GM23338 (cell line): Measurements from ENCODE around the gene AVPR2. TPM values are rescaled to one million over a fixed set of nuclear protein-coding genes. Genes with fewer than 3 reads are reported as not detected.

Experiments
- ATAC-seq: fragments of 200-7000 bp; cut with Tn5 transposase; 3 replicates; pipeline ENCODE4 v1.9.1; 2020
- DNase-seq: peaks from one replicate; pipeline ENCODE4 v3.0.0-alpha.2; 2015; ENCODE audit warnings: low spot score
- H2AFZ ChIP-seq: fragments of 200-600 bp; sonication (generic); 2 replicates; pipeline ENCODE4 v1.8.0; 2016; ENCODE audit warnings: antibody characterized with exemption, mild to moderate bottlenecking, moderate library complexity
- H3F3A ChIP-seq: fragments of 200-600 bp; sonication (generic); replicated peaks from 2 replicates; pipeline ENCODE4 v1.8.0; 2017; ENCODE audit warnings: antibody characterized with exemption, mixed run types, low read depth
- H3K27ac ChIP-seq: fragments of 200-600 bp; sonication (generic); 2 replicates; pipeline ENCODE4 v1.6.1; 2016; ENCODE audit warnings: low read depth
- H3K27me3 ChIP-seq: fragments of 200-600 bp; sonication (generic); 2 replicates; pipeline ENCODE4 v1.8.0; 2016; ENCODE audit warnings: mild to moderate bottlenecking, mixed run types, moderate library complexity; ENCODE audit not compliant: insufficient read depth
- H3K36me3 ChIP-seq: fragments of 200-600 bp; sonication (generic); 2 replicates; pipeline ENCODE4 v1.8.0; 2016; ENCODE audit warnings: mild to moderate bottlenecking; ENCODE audit not compliant: insufficient read depth
- H3K4me1 ChIP-seq: fragments of 200-600 bp; sonication (generic); 2 replicates; pipeline ENCODE4 v1.8.0; 2016; ENCODE audit warnings: mild to moderate bottlenecking, moderate library complexity; ENCODE audit not compliant: insufficient read depth
- H3K4me2 ChIP-seq: fragments of 200-600 bp; sonication (generic); 2 replicates; pipeline ENCODE4 v1.7.1; 2017; ENCODE audit warnings: mixed run types
- H3K4me3 ChIP-seq: fragments of 200-600 bp; sonication (generic); 2 replicates; pipeline ENCODE4 v1.6.1; 2016; ENCODE audit warnings: mixed run types
- H3K79me2 ChIP-seq: fragments of 200-600 bp; sonication (generic); replicated peaks from 2 replicates; pipeline ENCODE4 v1.8.0; 2017; ENCODE audit warnings: mild to moderate bottlenecking; ENCODE audit not compliant: insufficient read depth
- H3K9me2 ChIP-seq: fragments of 200-600 bp; sonication (generic); 2 replicates; pipeline ENCODE4 v1.8.0; 2017; ENCODE audit not compliant: insufficient read depth
- H4K20me1 ChIP-seq: fragments of 200-600 bp; sonication (generic); replicated peaks from 2 replicates; pipeline ENCODE4 v1.8.0; 2017; ENCODE audit warnings: mild to moderate bottlenecking; ENCODE audit not compliant: insufficient read depth
- H3K27ac Mint-ChIP-seq: 2 replicates; pipeline ENCODE4 v1.8.0; 2020; ENCODE audit warnings: inconsistent platforms, mild to moderate bottlenecking, moderate library complexity, mixed read lengths
- H3K27me3 Mint-ChIP-seq: 3 replicates; pipeline ENCODE4 v1.8.0; 2022; ENCODE audit warnings: low read depth, mild to moderate bottlenecking, moderate library complexity, mixed read lengths, inconsistent platforms; ENCODE audit not compliant: insufficient read depth, poor library complexity
- H3K36me3 Mint-ChIP-seq: 3 replicates; pipeline ENCODE4 v1.8.0; 2021; ENCODE audit warnings: low read depth, mild to moderate bottlenecking, inconsistent platforms, moderate library complexity, mixed read lengths
- H3K4me1 Mint-ChIP-seq: 3 replicates; pipeline ENCODE4 v1.8.0; 2020; ENCODE audit warnings: mild to moderate bottlenecking, inconsistent platforms, mixed read lengths
- H3K4me3 Mint-ChIP-seq: 3 replicates; pipeline ENCODE4 v1.8.0; 2021; ENCODE audit warnings: moderate library complexity, mild to moderate bottlenecking, inconsistent platforms, mixed read lengths
- H3K9me3 Mint-ChIP-seq: 3 replicates; pipeline ENCODE4 v1.8.0; 2020; ENCODE audit warnings: moderate library complexity, mild to moderate bottlenecking, inconsistent platforms, mixed read lengths
- CREB1 ChIP-seq: fragments of 250-450 bp; sonication (Bioruptor Pico); IDR thresholded peaks from 2 replicates; pipeline ENCODE4 v1.5.0; 2020; ENCODE audit warnings: low read depth, mild to moderate bottlenecking, moderate library complexity
- CTCF ChIP-seq, 2 experiments: fragments of 200-600 bp in 1 of 2; sonication (generic) in 1 of 2; conservative IDR thresholded peaks; 2 replicates each; pipeline versions ENCODE4 v1.5.1 to v1.6.1; 2016 to 2017; ENCODE audit warnings: antibody characterized with exemption in 2 of 2, low read depth in 2 of 2, mild to moderate bottlenecking in 2 of 2, moderate library complexity in 1 of 2
- EZH2 ChIP-seq: fragments of 200-600 bp; sonication (generic); IDR thresholded peaks from one replicate; pipeline ENCODE4 v1.8.0; 2017; ENCODE audit warnings: antibody characterized with exemption, mild to moderate bottlenecking, low read depth; ENCODE audit not compliant: unreplicated experiment
- JUNB ChIP-seq: IDR thresholded peaks from one replicate; pipeline ENCODE4 v1.6.1; 2016; ENCODE audit warnings: antibody characterized with exemption; ENCODE audit not compliant: unreplicated experiment
- NANOG ChIP-seq: IDR thresholded peaks from 2 replicates; pipeline ENCODE4 v1.6.1; 2016; ENCODE audit warnings: antibody characterized with exemption, borderline replicate concordance
- POLR2AphosphoS5 ChIP-seq: IDR thresholded peaks from 2 replicates; pipeline ENCODE4 v1.6.1; 2016; ENCODE audit warnings: antibody characterized with exemption, low read depth
- STAT1 ChIP-seq: IDR thresholded peaks from one replicate; pipeline ENCODE4 v1.6.1; 2016; ENCODE audit warnings: antibody characterized with exemption; ENCODE audit not compliant: unreplicated experiment
- ZNF331 ChIP-seq: fragments of 250-450 bp; sonication (Bioruptor Pico); IDR thresholded peaks from 2 replicates; pipeline ENCODE4 v1.5.0; 2020; ENCODE audit warnings: low read depth, mild to moderate bottlenecking, moderate library complexity
- polyA plus RNA-seq: library from polyadenylated mRNA; unstranded; fragments of >200 nt; fragmentation: Nextera tagmentation; extraction: Ambion mirVana; gene quantifications from 2 replicates; pipeline ENCODE4 v1.2.1, GENCODE V29; 2016
- total RNA-seq: library from RNA; depleted of rRNA; stranded (reverse); fragments of >200 nt; shearing (Covaris generic); gene quantifications from 2 replicates; pipeline ENCODE4 v1.2.3, GENCODE V29; 2014
- TF ChIP-seq, protein P1 (sequence below): IDR thresholded peaks from 2 replicates; pipeline ENCODE4 v1.6.1; 2016; ENCODE audit warnings: antibody characterized with exemption

Gene AVPR2
- total and polyA plus RNA-seq, 2 experiments from 2014 or later, result not detected

- TF ChIP-seq ZNF331, result no peak
- no peak for TF ChIP-seq POLR2AphosphoS5
- TF ChIP-seq STAT1, result no peak
- no peak for TF ChIP-seq NANOG
- no peak for TF ChIP-seq EZH2
- TF ChIP-seq CREB1 (CRISPR knock-in tag), result no peak
- no peak for TF ChIP-seq JUNB
Observed at GRCh38 chrX:153951683-153952372, 47.4 kb downstream of the AVPR2 start (continued).

GRCh38 chrX:153952373-153953026 is 48.0 kb downstream of the AVPR2 start:
- H3K36me3 Mint-ChIP-seq, result peaks cover 71% of the 10 kb centered on the region
- Histone ChIP-seq H2AFZ (no peak overlapping the region), H4K20me1 (no peaks in the 10 kb centered on the region), H3K79me2 (no peaks in the 10 kb centered on the region), H3K27me3 (no peaks in the 10 kb centered on the region), H3K4me3 (no peak overlapping the region), H3K27ac (no peak overlapping the region), H3K4me2 (no peak overlapping the region), H3K36me3 (no peaks in the 10 kb centered on the region; the same call in 1 of the 2 replicates), H3K4me1 (no peaks in the 10 kb centered on the region; the same call in 1 of the 2 replicates), H3F3A (no peaks in the 10 kb centered on the region), H3K9me2 (no peaks in the 10 kb centered on the region)
- H3K4me1 Mint-ChIP-seq, result peaks cover 15% of the 10 kb centered on the region
- no peaks in the 10 kb centered on the region for H3K9me3 Mint-ChIP-seq
- H3K27ac Mint-ChIP-seq, result peak overlapping the region; percentile 74
- peaks cover 2% of the 10 kb centered on the region for H3K27me3 Mint-ChIP-seq
- DNase-seq (no peak), ATAC-seq (no peak)
- no peak overlapping the region for H3K4me3 Mint-ChIP-seq
- TF ChIP-seq EZH2 (no peak), POLR2AphosphoS5 (no peak), ZNF331 (no peak), NANOG (no peak), JUNB (no peak)
- TF ChIP-seq, protein P1, sequence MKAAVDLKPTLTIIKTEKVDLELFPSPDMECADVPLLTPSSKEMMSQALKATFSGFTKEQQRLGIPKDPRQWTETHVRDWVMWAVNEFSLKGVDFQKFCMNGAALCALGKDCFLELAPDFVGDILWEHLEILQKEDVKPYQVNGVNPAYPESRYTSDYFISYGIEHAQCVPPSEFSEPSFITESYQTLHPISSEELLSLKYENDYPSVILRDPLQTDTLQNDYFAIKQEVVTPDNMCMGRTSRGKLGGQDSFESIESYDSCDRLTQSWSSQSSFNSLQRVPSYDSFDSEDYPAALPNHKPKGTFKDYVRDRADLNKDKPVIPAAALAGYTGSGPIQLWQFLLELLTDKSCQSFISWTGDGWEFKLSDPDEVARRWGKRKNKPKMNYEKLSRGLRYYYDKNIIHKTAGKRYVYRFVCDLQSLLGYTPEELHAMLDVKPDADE, result no peak

GRCh38 chrX:153953342-153953830 is 48.9 kb downstream of the AVPR2 start:
- Histone ChIP-seq H2AFZ (no peak overlapping the region), H3K36me3 (no peaks in the 10 kb centered on the region; the same call in 1 of the 2 replicates), H3K9me2 (no peaks in the 10 kb centered on the region), H3K27ac (no peak overlapping the region), H3K4me2 (no peak overlapping the region), H4K20me1 (no peaks in the 10 kb centered on the region), H3K4me1 (no peaks in the 10 kb centered on the region), H3K79me2 (no peaks in the 10 kb centered on the region), H3K4me3 (no peak overlapping the region), H3F3A (no peaks in the 10 kb centered on the region), H3K27me3 (no peaks in the 10 kb centered on the region)
- Mint-ChIP-seq H3K27me3 (peaks cover 2% of the 10 kb centered on the region), H3K36me3 (peaks cover 75% of the 10 kb centered on the region), H3K9me3 (no peaks in the 10 kb centered on the region), H3K4me1 (peaks cover 9% of the 10 kb centered on the region; the same call in 2 of the 3 replicates), H3K4me3 (no peak overlapping the region), H3K27ac (0 out of 2 replicates have a peak overlapping the region, but pooled peaks have one; percentile 74)
- TF ChIP-seq, protein P1, result no peak
- TF ChIP-seq CTCF (conservative IDR thresholded peaks at IDR 0.05; ENCODE audit: low read depth in 2 of 2) (peak; percentile 67 to 85), JUNB (no peak), ZNF331 (no peak)
- DNase-seq (peak; percentile 71), ATAC-seq (peak; percentile 59)
